T-helper 17 cell (primary cell): Measurements from ENCODE around the gene ELP4. TPM values are rescaled to one million over a fixed set of nuclear protein-coding genes. Genes with fewer than 3 reads are reported as not detected.
"Not testable (repeated sequence)": the region's sequence is repeated elsewhere in the genome, so short reads cannot be mapped to it uniquely, and the experiment has no call there.

ENCODE experiments used
- ATAC-seq: fragments of 150-1000 bp; cut with Tn5 transposase; 2 replicates; pipeline ENCODE4 v1.10.0; 2021; ENCODE audit warnings: mild to moderate bottlenecking, moderate library complexity
- DNase-seq, 3 donors: peaks; one replicate each; pipeline versions ENCODE4 v3.0.0 to v3.0.0-alpha.2; 2020 to 2021
- H3K9me3 ChIP-seq: one replicate; pipeline ENCODE4 v1.7.0; 2013; ENCODE audit warnings: low read length, mild to moderate bottlenecking; ENCODE audit not compliant: control insufficient read depth, poor library complexity, severe bottlenecking
- H3K27ac Mint-ChIP-seq: one replicate; pipeline ENCODE4 v1.8.0; 2022; ENCODE audit warnings: mild to moderate bottlenecking, moderate library complexity, mixed read lengths
- H3K27me3 Mint-ChIP-seq: one replicate; pipeline ENCODE4 v1.8.0; 2022; ENCODE audit warnings: mixed read lengths
- H3K36me3 Mint-ChIP-seq: one replicate; pipeline ENCODE4 v1.8.0; 2022; ENCODE audit warnings: low read depth, mixed read lengths
- H3K4me1 Mint-ChIP-seq: one replicate; pipeline ENCODE4 v1.8.0; 2022; ENCODE audit warnings: mild to moderate bottlenecking, mixed read lengths
- H3K4me3 Mint-ChIP-seq: one replicate; pipeline ENCODE4 v1.8.0; 2022; ENCODE audit warnings: mild to moderate bottlenecking, moderate library complexity, mixed read lengths
- total RNA-seq, 4 donors: library from RNA in 2 of 4; stranded (reverse) in 2 of 4; gene quantifications; one replicate each; pipeline ENCODE4 v1.2.3 and lab custom pipeline; 2022 to 2026

The ELP4 gene, protein sequence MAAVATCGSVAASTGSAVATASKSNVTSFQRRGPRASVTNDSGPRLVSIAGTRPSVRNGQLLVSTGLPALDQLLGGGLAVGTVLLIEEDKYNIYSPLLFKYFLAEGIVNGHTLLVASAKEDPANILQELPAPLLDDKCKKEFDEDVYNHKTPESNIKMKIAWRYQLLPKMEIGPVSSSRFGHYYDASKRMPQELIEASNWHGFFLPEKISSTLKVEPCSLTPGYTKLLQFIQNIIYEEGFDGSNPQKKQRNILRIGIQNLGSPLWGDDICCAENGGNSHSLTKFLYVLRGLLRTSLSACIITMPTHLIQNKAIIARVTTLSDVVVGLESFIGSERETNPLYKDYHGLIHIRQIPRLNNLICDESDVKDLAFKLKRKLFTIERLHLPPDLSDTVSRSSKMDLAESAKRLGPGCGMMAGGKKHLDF
- total RNA-seq: 10 to 100 TPM; 17.4 to 17.8 TPM
- 25.6 to 28.5 reads per million in 2 donors for total RNA-seq (lab: John Stamatoyannopoulos, UW)

- DNase-seq: peak; percentile 82 to 91 (median 89)
- Mint-ChIP-seq H3K36me3 (peaks cover 6% of the 10 kb centered on the region), H3K27ac (peak within 1 kb of the TSS; percentile 99), H3K4me3 (peak within 1 kb of the TSS; percentile 99), H3K27me3 (no peaks in the 10 kb centered on the region), H3K4me1 (peaks cover 27% of the 10 kb centered on the region)
- H3K9me3 ChIP-seq: no peaks in the 10 kb centered on the region
- peak; percentile 99 for ATAC-seq
These were observed at the start of gene ELP4, which contains the start of gene IMMP1L for GRCh38 chr11:31509429-31510345. Gene ELP4, plus strand, starts transcription at chr11:31509767. Its CDS starts 18 bp downstream, at chr11:31509785. Gene IMMP1L, minus strand, starts transcription at chr11:31509622. Its CDS starts 46,346 bp downstream, at chr11:31463276.

DNA sequence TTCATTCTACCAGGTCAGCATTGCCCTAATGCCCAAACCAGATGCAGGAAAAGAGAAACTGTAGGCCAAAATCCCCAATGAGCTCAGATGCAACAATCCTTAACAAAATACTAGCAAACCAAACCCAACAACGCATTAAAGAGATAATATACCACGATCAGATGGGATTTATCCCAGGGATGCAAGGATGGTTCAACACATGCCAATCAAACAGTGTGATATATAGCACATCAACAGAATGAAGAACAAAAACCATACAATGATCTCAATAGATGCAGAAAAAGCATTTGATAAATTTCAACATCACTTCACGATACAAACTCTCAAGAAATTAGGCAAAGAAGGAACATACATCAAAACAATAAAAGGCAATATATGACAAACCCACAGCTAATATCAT, 45.1 kb upstream of the ELP4 start:
- H3K4me1 Mint-ChIP-seq: peaks cover 2% of the 10 kb centered on the region

GRCh38 chr11:31474083-31474482, 35.5 kb upstream of the ELP4 start:
- H3K4me3 Mint-ChIP-seq: no peak overlapping the region
- ATAC-seq (no peak), DNase-seq (no peak)
- H3K27me3 Mint-ChIP-seq: no peaks in the 10 kb centered on the region
- no peak overlapping the region for H3K27ac Mint-ChIP-seq
- H3K36me3 Mint-ChIP-seq: peaks cover 7% of the 10 kb centered on the region
- H3K9me3 ChIP-seq: no peaks in the 10 kb centered on the region
- peaks cover 2% of the 10 kb centered on the region for H3K4me1 Mint-ChIP-seq

More for the DNA sequence above, 45.1 kb upstream of the ELP4 start:
- H3K36me3 Mint-ChIP-seq: peaks cover 7% of the 10 kb centered on the region
- no peak overlapping the region for H3K27ac Mint-ChIP-seq
- H3K4me3 Mint-ChIP-seq: no peak overlapping the region
- no peaks in the 10 kb centered on the region for H3K27me3 Mint-ChIP-seq
- ATAC-seq: no peak
- no peak for DNase-seq
- no peaks in the 10 kb centered on the region for H3K9me3 ChIP-seq

GRCh38 chr11:31477528-31478222, 31.9 kb upstream of the ELP4 start:
- H3K36me3 Mint-ChIP-seq: peaks cover 2% of the 10 kb centered on the region
- H3K4me3 Mint-ChIP-seq: no peak overlapping the region

DNA sequence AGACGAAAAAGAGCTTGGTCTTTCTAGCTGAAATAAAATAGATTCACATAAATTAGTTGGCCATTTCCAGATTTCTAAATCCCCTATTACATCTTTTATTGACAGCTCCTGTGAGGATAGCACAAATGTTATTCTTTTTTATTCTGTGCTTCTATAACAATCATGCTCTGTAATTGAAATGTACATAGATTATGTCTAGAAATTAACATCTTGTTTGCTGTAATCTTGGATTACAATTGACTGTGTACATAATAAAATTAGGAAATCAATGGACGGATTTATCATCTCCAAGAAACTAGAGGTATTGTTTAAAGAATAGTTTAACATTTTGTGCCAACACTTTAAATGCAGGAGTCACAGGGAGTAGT, 31.4 kb upstream of the ELP4 start:
- H3K36me3 Mint-ChIP-seq: peaks cover 2% of the 10 kb centered on the region
- DNase-seq (no peak), ATAC-seq (no peak)
- H3K9me3 ChIP-seq: no peaks in the 10 kb centered on the region
- H3K4me1 Mint-ChIP-seq: peaks cover 4% of the 10 kb centered on the region
- no peak overlapping the region for H3K27ac Mint-ChIP-seq
- no peaks in the 10 kb centered on the region for H3K27me3 Mint-ChIP-seq
- H3K4me3 Mint-ChIP-seq: no peak overlapping the region

More at GRCh38 chr11:31477528-31478222, 31.9 kb upstream of the ELP4 start:
- H3K4me1 Mint-ChIP-seq: peaks cover 4% of the 10 kb centered on the region
- H3K9me3 ChIP-seq: no peaks in the 10 kb centered on the region
- no peak for ATAC-seq
- H3K27me3 Mint-ChIP-seq: no peaks in the 10 kb centered on the region
- DNase-seq: no peak
- no peak overlapping the region for H3K27ac Mint-ChIP-seq

GRCh38 chr11:31479066-31479465, 30.5 kb upstream of the ELP4 start:
- Mint-ChIP-seq H3K4me3 (no peak overlapping the region), H3K27me3 (no peaks in the 10 kb centered on the region), H3K36me3 (peaks cover 2% of the 10 kb centered on the region), H3K27ac (no peak overlapping the region), H3K4me1 (peaks cover 4% of the 10 kb centered on the region)
- no peak for DNase-seq
- H3K9me3 ChIP-seq: no peaks in the 10 kb centered on the region
- no peak for ATAC-seq

GRCh38 chr11:31480930-31481329, 28.6 kb upstream of the ELP4 start:
- H3K9me3 ChIP-seq: no peaks in the 10 kb centered on the region
- H3K27me3 Mint-ChIP-seq: no peaks in the 10 kb centered on the region
- ATAC-seq: no peak
- no peak for DNase-seq
- H3K4me1 Mint-ChIP-seq: peaks cover 7% of the 10 kb centered on the region
- peak overlapping the region; percentile 34 for H3K27ac Mint-ChIP-seq
- H3K36me3 Mint-ChIP-seq: peaks cover 2% of the 10 kb centered on the region
- no peak overlapping the region for H3K4me3 Mint-ChIP-seq

DNA sequence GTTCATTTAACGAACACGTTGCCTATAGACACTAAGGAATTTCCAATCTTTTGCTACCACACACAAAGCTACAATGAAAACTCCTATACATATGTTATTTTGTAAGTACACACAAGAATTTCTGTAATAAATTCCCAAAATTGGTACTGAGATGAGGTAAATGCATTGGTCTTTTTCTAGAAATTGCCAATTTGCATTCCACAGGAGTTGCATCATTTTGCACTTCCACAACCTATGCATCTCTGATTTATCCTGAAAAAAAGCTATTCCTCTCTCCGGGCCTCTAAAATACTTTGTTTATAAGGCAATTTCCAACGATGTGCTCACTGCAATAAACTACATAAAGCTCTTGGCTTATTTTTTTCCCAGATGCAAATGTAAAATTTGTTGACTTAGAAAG, 25.1 kb upstream of the ELP4 start:
- H3K27ac Mint-ChIP-seq: no peak overlapping the region
- H3K4me1 Mint-ChIP-seq: peaks cover 12% of the 10 kb centered on the region
- no peaks in the 10 kb centered on the region for H3K27me3 Mint-ChIP-seq
- no peaks in the 10 kb centered on the region for H3K9me3 ChIP-seq
- H3K4me3 Mint-ChIP-seq: no peak overlapping the region
- DNase-seq: no peak
- no peak for ATAC-seq
- H3K36me3 Mint-ChIP-seq: peaks cover 2% of the 10 kb centered on the region

DNA sequence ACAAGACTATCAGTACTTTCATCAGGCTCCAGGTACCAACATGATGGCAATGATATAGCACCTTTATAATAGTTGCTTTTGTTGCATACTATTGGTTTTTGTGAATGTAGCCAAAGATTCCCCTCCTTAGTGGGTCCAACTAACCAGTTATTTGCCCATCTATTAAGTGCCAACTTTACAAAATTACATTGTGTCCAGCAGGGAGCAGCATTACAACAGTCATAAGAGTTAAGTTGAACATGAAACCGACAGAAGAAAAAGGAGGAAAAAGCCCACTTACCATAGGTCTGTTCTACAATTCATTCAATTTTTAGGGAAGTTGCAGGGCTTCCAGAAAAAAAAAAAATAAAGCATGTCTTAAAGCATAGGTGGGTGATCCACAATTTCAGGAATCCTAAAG, 21.7 kb upstream of the ELP4 start:
- peaks cover 4% of the 10 kb centered on the region for H3K36me3 Mint-ChIP-seq
- ATAC-seq (no peak), DNase-seq (no peak)
- no peak overlapping the region for H3K27ac Mint-ChIP-seq
- H3K9me3 ChIP-seq: no peaks in the 10 kb centered on the region
- H3K27me3 Mint-ChIP-seq: no peaks in the 10 kb centered on the region
- H3K4me1 Mint-ChIP-seq: peaks cover 19% of the 10 kb centered on the region
- H3K4me3 Mint-ChIP-seq: no peak overlapping the region

DNA sequence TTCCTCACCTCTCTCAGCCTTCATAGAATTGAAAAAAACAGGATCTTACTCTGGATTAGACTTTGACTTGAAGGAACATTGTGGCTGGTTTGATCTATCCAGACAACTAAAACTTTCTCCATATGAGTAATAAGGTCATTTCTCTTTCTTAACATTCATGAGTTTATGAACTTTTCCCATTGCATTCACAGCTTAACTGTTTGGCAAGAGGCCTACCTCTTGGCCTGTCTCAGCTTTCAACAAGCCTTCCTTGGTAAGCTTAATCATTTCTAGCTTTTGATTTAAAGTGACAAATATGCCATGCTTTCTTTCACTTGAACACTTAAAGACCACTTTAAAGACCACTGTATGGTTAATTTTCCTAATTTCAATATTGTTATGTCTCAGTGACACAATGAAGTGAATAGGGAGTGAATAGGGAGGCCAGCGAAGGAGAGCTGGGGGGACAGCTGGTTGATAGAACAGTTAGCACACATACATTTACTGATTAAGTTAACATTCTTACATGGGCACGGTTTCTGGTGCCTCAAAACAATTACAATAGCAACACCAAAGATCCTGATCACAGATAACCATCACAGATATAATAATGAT, 17.1 kb upstream of the ELP4 start:
- ATAC-seq (no peak), DNase-seq (no peak)
- peaks cover 15% of the 10 kb centered on the region for H3K4me1 Mint-ChIP-seq
- no peaks in the 10 kb centered on the region for H3K9me3 ChIP-seq
- peaks cover 8% of the 10 kb centered on the region for H3K36me3 Mint-ChIP-seq
- no peaks in the 10 kb centered on the region for H3K27me3 Mint-ChIP-seq
- no peak overlapping the region for H3K4me3 Mint-ChIP-seq
- no peak overlapping the region for H3K27ac Mint-ChIP-seq

DNA sequence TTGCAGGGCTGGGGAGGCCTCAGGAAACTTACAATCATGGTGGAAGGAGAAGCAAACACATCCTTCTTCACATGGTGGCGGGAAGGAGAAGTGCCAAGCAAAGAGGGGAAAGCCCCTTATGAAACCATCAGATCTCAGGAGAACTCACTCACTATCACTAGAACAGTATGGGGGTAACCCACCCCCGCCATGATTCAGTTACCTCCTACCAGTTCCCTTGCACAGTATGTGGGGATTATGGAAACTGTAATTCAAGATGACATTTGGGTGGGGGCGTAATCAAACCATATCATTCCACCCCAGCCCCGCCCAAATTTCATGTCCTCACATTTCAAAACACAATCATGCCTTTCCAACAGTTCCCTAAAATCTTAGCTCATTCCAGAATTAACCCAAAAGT, 16.3 kb upstream of the ELP4 start:
- Mint-ChIP-seq H3K36me3 (peaks cover 8% of the 10 kb centered on the region), H3K27ac (no peak overlapping the region), H3K4me3 (no peak overlapping the region), H3K4me1 (peaks cover 14% of the 10 kb centered on the region), H3K27me3 (no peaks in the 10 kb centered on the region)
- ATAC-seq (no peak), DNase-seq (no peak)
- H3K9me3 ChIP-seq: no peaks in the 10 kb centered on the region

DNA sequence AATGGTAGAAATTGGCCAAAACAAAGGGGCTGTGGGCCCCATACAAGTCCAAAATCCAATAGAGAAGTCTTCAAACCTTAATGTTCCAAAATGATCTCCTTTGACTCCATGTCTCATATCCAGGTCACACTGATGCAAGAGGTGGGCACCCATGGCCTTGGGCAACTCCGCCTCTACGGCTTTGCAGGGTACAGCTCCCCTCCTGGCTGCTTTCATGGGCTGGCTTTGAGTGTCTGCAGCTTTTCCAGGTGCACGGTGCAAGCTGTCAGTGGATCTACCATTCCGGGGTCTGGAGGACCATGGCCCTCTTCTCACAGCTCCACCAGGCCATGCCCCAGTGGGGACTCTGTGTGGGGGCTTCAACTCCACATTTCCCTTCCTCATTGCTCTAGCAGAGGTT, 15.8 kb upstream of the ELP4 start:
- not testable (repeated sequence) for H3K4me3 Mint-ChIP-seq, H3K27me3 Mint-ChIP-seq, H3K27ac Mint-ChIP-seq, H3K36me3 Mint-ChIP-seq, ATAC-seq, DNase-seq, H3K9me3 ChIP-seq
- peaks cover 17% of the 10 kb centered on the region for H3K4me1 Mint-ChIP-seq
